HG02943 (cell line): ENCODE measurements around the gene HHATL.

Experiments
- ATAC-seq: cut with Tn5 transposase; IDR thresholded peaks from one replicate; pipeline ENCODE4 v1.9.1; 2021; ENCODE audit warnings: mild to moderate bottlenecking, low read depth, moderate library complexity; ENCODE audit not compliant: unreplicated experiment

Gene HHATL

DNA sequence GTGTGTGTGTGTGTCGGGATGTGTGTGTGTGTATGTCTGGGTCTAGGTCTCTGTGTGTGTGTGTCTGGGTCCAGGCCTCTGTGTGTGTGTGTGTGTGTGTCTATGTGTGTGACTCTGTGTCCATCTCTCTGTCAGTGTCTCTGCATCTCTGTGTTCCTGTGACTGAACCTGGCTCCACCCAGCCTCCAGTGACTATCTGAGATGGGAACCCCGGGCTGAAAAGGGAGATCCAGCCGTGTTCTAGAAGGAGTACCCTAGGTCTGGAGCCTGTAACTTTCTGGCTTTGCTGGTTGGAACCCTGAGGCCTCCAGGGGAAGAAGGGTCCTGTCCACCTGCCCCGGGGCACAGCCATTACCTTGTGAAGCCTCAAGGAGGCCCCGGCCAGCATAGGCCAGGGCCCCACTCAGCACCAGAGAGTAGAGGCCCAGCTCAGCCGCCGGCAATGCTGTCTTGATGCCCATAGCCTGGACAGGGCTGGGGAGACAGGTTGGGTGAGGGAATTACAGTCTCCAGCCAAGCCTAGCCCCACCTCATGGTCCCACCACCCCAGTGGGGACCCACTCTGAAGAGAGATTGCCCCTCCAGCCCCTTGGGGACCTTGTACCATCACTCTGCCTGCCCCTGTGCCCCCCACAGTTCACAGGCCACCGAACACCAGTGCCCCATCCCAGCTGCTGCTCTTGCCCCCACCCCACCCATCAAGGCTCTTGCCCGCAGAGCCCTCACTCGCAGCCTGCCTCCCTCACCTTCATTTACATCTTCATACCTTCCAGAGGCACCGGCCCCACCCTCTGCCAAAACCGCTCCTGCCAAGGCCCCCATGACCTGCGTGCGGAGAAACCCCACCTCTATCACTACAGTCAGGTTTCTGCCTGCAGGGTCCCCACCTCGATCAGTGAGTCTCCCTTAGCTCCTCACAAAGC lies 2.0 kb downstream of the HHATL start:
- ATAC-seq, result no peak

DNA sequence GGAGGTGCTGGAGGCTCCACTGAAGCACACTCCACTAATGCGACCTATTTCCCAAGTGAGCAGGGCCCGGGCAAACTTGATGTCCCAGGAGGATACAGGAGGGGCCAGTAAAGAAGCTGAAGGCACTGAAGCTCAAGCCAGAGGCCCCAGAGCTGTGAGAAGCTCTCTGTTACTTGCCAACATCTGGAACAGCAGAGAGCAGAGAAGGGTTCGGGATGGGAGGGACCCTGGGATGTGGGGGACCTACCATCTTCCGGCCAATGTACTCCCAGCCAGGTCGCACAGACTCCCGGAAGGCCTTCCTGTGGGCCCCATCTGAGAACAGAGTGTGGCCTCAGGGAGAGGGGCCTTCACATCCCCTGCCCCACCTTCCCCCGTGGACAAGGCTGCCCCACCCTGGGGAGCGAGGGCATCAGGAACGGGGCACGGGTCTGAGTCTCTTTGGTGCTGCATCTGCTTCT lies 3.1 kb downstream of the HHATL start:
- ATAC-seq, result no peak

DNA sequence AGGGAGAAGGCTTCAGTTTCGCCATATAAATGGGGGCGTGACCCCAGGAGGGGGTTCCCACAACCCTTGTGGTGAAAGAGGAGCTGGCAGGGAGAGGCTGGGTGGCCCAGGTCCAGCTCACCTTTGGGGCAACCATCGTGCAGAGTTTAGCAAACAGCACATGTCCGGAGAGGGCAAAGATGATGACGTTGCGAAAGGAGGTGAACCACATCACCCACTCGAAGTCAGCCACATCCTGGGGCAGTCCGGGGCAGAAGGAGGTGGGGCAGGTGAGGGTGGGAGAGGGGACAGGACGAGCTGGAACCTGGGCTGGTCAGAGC lies 3.7 kb downstream of the HHATL start:
- ATAC-seq, result no peak

DNA sequence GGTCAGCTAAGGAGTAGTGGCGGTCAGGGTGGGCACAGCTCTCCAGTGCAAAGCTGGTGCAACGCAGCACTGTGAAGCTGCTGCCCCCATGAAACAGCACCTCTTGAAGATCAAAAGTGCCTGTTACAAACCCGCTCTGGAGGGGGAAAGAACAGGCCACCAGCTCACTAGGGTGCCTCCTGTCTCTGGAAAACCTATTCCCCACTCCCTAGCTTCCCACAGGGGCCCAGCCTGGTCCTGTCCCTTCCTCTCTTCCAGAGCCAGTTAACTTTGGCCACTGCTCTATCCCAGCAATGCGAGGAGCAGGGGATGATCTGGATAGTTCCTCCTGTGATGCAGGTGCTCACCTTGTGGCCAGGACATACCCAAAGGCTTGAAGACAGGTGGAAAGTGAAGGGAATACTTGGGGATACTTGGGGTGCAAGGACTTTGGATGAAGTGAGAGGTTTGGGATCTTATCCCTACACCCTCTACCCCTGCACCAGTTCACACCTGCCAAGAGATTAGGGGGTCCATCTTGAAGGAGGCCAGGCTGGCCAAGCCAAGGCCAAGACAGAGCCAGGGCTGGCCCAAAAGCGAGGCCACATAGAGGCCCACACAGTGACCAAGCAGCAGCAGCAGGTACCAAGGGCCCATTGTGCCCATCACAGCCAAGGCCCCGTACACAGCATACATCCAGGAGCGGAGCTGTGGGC lies 4.2 kb downstream of the HHATL start:
- ATAC-seq, result no peak

DNA sequence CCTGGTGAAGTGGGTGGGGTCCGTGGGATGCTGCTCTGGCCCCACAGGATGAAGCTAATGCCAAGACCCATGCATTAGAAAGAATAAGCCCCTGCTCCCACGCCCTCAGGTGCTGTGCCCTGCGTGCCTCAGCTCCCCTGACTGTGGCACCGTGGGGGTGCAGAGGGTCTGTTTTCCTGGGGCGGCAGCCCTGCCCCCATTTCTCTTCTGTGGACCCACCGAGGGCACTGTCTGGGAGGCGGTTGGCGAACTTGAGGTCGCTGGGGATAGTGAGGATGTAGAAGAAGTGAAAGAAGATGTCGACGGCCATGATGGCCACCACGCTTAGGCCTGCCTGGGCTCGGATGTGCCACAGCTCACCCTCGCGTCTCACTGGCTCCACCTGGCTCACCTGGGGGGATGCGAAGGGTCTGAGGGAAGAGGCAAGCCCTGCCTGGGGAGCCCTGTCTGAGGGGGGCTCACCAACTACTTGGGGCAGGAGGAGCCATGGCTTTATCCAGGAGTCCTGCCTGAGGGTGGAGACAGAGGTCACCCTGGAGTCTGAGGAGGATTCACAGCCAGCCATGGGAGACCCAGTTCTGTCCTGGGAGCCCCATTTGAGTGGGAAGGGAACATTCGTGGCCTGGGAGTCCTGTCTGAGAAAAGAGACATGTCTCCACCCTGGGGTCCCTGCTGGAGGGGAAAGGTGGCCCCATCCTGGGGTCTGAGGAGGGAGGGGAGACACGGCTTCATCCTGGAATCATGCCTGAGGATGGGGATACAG lies 5.1 kb downstream of the HHATL start:
- ATAC-seq, result no peak

DNA sequence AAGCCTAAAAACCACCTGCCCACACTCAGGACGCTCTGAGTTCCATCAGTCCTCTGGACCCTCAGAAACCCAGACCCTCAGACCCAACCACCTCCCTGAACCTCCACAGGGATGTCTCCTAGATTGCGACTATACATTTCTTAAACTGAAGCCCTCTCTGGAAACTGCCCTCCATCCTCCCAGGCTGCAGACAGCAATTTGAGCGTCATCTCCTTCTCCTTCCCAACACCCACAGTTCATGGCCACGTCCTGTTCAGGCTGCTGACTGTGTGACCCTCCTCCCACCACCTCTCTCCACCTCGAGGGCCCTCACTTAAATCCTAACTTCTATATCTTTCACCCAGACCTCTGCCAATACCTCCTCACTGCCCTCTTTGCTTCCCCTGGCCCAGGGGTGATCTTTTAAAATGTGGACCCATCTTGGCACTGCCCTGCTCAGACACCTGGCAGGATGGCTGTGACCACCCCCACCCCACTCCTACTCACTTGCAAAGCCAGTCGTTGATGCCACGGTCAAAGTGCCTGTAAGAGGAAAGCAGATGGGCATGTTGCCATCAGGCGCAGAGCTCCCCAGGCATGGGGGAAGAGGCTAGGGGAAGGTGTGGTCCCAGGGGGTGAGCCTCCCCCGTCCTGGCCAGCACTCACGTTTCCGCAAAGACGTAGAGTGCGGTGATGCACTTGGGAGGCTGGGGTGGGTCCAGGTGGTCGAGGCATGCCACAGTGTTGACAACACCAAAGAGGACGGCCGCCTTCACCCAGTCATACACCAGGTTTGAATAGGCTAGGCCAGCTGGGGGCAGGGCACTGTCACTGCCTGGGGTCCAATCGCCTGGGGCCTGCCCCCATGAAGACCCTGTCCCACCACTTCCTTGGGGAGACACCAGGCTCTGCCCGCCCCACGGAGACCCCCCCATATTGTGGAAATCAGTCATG lies 6.0 kb downstream of the HHATL start:
- ATAC-seq, result no peak

DNA sequence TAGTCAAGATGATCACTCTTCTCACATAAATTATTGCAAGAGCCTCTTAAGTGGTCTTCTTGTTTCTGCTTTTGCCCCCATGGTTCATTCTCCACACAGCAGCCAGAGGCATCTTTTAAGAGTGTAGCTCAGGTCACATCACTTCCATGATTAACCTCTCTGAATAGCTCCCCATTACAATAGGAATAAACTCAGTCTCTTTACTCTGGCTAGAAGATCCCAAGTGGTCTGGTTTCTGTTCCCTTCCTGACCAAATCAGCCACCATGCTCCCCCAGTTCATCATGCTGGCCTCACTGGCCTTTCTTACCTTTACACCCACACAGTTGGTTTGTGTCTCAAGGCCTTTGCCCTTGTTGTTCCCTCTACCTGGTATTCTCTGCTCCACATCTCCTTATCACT lies 8.2 kb downstream of the HHATL start:
- no peak for ATAC-seq

DNA sequence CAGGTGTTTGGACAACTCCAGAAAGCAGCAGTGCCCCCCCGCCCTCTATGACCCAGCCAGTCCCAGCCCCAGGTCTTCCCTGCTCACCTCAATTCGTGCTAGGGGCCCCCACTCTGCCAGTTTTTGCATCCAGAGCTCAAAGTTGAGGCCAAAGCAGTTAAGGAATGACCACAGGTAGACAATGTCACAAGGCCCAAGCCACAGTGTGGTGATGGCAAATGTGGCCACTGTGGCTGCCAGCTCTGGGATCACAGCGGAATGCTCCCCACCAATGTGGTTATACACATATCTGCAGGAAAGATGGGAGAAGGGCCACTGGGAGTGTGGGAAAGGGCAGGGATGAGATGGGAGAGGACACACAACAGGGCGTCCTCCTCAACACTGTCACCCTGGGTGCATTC lies 9.1 kb downstream of the HHATL start:
- ATAC-seq, result no peak

DNA sequence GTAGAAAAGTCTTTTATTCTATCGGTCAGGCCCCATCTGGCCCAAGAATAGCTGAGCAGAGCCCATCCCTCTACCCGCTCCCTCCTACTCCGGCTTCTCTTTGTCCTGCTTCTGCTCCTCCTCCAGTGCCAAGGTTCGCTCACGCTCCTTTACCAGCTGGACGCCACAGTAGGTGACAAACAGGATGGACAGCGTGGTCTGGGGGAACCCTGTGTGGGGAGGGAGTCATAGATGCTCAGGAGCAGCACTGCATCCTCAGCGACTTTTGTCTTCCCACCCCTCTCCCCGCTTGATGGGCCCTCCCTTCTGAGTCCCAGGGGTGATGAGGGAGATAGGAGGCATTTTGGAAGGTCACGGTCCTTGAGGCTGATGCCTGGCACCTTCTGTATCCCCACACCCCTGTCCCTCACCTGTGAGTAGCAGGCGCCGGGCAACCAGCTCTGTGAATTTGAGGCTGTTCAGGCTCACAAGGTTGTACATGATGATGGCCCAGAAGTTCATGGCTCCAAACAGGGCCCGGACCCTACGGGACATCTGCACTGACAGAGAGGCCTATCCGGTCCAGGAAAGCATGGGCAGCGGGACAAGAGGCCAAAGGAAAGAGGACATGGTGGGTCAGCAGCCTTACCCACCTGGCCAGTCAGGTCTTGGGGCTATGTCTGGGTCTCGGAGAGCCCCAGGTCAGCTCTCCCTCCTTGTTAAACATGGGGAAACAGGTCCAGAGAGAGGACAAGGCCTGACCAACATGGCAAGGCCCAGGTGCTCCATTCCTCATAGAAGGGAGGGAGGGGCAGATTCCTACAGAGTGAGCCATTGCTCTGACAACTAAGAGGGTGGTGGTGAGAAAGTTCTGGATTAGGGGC lies 9.7 kb downstream of the HHATL start:
- no peak for ATAC-seq

DNA sequence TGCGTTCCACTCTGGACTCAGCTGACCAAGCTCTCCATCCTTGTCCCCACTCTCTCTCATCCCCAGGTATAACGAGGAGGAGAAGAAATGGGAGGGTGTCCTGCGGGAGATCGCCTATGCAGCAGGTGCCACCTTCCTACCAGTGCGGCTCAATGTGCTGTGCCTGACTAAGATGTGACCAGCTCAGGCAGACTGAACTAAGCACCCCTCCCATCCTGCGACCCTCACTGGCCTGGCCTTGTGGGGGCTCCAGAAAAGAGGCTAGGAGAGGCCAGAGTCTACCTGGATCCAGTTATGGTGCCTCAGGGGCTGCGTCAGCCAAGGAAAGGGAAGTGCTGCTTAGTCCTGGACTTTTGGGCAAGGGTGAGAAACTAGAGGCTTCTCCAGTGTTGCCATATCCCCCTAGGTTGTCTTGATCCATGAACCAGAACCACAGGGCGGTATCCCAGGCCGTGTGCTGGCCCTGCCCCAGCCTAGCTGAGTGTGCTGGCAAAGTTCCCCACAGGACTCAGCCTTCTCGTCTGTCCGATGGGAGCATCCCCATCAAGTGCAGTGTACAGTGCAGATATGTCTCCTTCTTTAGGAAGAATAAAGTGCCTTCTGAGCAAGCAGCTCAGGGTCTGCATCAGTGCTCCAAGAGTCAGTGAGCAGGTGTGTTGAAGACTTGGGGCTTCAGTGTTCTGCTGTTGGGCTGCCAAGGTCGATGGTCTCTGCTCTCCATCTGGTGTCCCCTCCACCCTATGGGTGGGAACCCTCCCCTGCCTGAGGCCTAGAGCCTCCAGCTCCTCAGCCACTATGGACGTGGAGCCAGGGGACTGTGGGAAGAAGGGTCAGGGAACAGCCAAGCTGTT lies 10.6 kb downstream of the HHATL start:
- ATAC-seq, result no peak

DNA sequence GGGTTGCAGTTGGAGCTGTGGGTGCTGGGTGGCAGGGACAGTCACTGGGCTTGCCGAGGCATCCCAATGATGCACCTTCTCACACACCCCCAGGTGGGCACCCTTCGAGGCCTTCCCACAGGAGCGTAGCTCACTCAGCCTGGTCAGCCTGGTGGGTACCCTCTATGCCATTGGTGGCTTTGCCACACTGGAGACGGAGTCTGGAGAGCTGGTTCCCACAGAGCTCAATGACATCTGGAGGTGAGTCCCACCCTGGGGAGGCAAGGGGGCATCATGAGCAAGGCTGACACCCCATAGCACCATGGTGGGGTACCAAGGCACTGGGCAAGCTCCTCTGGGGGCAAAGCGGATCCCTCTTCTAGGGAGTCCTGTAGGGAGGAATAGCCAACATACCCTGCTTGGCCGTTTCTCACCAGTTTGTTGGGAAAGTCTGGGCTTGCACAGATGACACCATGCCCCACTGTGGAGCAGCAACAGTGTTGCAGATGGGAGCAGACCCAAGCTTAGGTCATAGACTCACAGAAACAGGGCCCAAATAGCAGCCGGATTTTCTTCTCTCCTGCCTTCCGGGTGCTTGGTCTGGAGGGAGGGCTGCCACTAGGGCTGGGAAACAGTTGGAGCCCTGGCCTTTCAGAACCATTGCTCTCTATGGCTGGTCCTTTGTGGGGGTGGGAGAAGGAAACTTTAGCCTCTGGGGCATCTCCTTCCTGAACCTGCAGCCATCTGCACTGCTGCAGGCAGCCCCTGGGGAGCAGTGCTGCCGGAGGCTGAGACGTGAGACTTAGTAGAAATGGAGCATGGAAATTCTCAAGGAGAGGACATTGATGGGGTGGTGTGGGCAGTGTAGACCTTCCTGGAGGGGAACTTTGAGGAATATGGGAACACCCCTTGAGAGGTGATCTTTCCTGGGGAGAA lies 11.6 kb downstream of the HHATL start:
- no peak for ATAC-seq

DNA sequence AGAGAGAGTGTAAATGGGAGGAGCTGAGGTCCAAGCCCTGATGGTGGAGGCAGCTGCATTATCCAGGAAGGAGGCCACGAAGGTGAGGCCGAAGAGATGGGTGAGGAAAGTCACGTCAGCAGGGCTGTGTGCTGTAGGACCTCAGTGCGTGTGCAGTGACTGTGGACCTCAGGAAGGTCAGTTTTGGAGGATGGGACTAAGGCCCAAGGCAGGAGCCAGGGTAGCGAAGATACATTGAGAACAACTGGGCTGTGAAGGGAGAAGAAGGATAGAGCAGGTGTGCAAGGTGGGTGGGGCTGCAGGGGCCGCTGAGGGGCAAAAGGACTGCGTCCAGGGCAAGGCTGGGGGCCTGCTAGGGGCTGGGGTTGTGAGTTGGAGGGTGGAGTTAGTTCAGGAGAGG lies 12.4 kb downstream of the HHATL start:
- no peak for ATAC-seq

DNA sequence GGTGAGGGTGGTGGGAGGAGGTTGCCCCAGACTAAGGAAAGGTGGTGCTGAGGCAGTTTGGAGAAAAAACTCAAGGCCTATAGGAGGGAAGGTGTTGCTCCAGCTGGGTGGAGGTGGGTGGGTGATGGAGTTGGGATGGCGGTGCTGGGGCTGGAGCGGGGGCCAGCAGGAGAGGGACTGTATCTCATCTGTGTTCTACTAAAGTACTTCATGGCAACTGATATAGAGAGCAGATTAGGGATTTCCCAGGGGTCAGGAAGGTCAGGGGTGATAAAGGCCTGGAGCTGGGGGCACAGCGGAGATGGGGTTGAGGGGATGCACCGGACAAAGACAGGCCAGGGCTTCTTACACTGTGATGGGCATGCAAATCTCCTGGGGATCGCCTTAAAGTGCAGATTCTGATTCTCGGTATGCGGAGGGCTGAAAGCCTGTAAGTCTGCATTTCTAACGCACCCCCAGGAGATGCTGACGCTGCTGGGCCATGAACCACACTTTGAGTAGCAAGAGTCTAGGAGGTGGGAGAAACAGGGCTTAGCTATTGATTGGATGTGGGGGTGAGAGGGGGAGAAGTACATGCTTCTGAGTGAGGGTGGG lies 13.1 kb downstream of the HHATL start:
- ATAC-seq, result no peak

DNA sequence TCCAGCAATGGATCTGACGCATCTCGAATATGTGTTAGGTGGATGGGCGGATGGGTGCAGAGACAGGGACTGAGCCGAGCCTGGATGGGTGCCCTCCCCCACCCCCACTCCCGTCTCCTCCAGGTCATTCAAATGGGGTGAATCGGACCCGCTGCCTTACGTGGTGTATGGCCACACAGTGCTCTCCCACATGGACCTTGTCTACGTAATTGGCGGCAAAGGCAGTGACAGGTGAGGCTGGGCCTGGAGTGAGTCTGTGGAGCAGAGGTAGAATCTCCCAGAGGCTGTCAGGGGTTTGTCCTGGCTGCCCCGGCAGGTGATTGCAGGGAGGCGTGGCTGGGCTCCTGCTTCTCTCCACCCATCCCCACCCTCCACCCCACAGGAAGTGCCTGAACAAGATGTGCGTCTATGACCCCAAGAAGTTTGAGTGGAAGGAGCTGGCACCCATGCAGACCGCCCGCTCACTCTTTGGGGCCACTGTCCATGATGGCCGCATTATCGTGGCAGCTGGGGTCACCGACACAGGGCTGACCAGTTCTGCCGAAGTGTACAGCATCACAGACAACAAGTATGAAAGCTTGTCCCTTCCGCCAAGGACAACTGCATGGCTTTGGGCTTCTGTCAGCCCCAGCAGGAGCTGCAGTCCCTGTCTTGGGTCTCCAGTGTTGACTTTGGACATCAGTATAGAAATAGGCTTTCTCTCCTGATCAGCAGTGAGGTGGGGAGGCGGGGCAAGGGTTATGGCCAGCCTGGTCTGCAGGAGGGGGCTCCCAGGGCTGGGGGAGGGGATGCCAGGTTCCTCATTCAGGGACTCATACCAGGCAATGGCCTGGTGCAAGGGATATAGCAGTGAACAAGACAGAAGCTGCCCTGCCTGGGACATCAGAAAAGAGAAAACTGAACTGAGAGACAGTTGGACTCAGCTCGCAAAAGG lies 13.8 kb downstream of the HHATL start:
- ATAC-seq, result no peak

DNA sequence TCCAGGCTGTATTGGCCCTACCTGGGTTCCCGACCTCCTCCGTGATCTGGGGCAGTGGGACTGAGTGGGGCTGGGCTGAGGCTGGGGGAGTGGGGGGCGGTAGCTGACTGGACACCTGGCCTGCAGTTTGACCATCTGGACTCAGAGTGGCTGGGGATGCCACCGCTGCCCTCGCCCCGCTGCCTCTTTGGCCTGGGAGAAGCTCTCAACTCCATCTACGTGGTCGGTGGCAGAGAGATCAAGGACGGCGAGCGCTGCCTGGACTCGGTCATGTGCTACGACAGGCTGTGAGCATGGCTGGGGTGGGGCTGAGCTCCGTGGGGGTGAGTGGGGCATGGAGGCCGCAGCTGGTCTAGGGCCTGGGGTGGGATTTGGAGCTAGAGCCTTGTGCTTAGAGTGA lies 14.6 kb downstream of the HHATL start:
- ATAC-seq, result no peak
